GM18502 (cell line): ENCODE data around the gene TBC1D14.

ENCODE experiments used
- ATAC-seq: cut with Tn5 transposase; IDR thresholded peaks from one replicate; pipeline ENCODE4 v1.9.1; 2021; ENCODE audit warnings: mild to moderate bottlenecking; ENCODE audit not compliant: unreplicated experiment, poor library complexity

Gene TBC1D14

DNA sequence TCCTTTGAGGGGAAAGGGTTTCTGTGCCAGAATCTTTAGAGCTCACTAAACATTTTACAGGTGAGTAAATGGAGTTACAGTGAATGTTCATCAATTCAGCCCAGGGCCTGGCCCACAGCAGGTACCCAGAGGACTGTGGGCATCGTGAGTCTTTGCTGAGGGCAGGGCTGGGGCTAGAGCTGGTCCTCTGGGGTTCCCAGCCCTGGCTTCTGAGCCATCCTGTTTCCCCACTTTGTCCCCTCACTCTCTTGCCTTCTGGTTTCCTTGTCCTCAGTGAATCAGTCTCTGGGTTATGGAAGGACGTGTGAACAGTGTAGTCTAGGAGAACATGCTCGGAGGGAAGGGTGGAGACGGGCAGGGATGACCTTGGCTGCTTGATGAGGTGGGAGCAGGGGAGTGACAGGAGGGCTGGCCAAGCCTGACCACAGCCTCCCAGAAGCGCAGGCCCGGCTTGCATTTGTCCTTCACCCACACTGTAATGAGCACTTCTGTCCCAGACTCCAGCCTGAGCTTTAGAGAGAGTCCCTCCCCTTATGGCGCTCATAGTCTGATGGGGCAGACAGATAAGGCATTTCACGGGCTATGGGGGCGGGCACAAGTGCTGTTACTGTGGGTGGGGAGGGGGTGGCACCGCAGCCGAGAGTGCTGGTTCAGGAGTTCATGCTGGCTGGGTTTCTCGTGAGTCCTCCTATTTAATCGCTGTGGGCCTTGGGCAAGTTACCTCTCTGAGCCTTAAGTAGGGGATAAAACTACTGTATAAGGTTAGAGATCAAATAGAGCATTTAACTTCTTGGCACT, 17.3 kb downstream of the TBC1D14 start:
- no peak for ATAC-seq

DNA sequence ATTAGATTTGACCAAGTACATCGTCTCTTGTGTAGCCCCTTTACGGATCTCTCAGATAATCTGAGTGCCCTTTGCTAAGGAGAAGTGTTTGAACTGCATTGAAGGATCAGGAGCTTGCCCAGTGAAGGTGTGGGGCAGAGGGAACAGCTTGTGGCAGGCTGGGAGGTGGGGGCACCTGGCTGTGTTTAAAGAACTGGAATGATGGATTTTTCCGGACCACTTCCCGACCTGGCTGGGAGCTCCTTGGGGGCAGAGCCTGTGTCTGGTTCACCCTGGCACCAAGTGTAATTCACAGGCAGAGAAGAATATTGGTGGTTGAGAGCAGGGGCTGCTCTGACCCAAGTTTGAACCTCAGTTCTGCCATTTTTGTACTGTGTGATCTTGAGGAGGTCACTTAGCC, 18.5 kb downstream of the TBC1D14 start:
- ATAC-seq = no peak

DNA sequence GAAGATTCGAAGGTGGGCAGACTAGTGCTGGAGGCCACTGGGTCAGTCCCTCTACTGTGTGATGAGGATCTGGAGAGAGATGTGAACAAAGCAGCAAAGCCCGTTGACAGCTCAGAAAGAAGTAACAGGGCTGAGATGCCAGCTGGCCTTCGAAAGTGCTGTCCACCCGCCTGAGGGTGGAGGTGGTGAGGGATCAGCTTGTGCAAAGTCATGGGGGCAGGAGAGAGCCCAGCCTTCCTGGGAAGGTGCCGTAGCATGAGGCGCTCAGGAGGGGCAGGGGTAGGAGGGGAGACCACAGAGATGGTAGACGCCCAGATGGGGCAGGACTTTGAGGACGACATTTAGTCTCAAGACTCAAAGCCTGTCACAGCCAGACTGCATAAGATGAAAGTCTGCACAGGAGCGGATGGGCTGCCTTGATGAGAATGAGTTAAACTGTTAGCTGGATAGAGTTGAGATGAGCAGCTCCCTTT, 19.7 kb downstream of the TBC1D14 start:
- no peak for ATAC-seq

DNA sequence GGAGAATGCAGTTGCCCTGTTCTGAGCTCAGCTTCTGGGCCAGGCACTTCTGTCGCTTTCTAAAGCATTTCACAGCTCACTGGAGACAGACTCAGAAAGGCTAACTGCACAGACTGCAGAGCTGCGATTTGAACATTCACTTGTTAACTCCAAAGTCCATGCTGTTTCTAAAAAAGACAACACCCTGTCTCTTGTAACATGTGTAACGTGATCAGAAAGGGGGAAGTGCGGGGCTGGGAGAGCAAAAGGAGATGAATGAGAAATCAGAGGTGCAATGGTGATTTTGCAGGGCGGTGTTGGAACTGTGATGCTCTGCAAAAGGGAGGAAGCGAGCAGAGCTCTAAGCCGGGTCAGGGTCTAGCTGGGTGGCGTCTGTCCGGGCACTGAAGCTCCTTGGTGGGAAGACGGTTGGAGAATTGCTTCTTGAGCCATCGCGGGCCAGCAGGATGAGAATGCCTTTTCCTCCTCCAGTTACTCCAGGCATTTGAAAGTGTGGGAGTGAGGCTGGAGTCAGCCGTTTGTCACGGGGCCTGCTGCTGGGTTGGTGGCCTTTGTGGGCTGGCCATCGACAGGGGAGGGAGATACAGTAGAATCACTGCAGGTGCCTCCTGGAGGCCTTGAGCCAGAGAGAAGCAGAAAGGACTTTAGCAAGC, 20.3 kb downstream of the TBC1D14 start:
- ATAC-seq = no peak

DNA sequence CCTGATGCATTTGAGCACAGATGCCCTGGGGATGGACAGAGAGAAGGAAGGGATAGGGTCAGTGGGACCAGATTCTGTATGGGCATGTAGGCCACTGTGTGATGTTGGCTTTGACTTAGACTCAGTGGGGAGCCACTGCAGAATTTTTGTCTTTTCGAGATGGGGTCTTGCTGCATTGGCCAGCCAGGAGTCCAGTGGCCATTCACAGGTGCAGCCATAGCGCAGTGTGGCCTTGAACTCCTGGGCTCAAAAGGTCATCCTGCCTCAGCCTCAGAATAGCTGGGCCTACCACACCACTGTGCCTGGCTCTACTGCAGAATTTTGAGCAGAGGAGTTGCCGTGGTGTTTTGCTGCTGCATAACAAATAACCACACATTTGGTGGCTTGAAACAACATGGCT, 22.8 kb downstream of the TBC1D14 start:
- ATAC-seq = no peak

- no peak for ATAC-seq
Measured at GRCh38 chr4:6932918-6933317, 23.3 kb downstream of the TBC1D14 start.

DNA sequence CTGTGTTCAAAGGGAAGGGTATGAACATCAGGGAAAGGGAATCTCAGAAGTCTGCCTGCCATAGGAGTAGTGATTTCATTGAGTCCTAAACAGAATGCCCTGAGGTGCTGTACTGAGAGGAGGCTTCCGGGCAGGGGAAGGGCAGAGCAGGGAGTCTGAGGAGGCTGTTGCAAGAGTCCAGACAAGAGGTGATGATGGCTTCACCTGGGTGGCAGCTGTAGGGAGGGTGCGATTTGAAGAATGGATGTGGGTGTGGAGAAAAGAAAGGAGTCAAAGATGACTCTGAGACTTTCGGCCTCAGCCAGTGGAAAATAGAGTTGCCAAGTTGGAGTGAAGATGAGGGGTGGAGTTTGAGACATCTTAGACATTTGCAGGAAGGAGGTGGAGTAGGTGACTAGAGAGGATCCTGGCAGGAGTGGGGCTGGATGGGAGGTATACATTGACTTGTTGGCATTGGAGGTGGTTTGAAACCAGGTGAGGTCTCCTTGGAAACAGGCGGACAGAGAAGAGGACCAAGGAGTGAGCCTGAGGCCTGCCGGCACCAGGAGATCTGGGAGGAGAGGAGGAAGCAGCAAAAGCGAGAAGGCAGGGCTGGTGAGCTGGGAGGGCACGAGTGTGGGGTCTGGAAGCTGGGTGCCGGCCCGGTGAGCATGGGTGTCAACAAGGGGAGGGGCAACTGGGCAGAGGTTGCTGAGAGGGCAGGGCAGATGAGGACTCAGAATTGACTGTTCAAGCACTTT, 24.2 kb downstream of the TBC1D14 start:
- ATAC-seq = no peak

GRCh38 chr4:6935965-6936364, 26.3 kb downstream of the TBC1D14 start:
- no peak for ATAC-seq

- no peak for ATAC-seq
Measured at GRCh38 chr4:6937201-6937600, 27.6 kb downstream of the TBC1D14 start.

DNA sequence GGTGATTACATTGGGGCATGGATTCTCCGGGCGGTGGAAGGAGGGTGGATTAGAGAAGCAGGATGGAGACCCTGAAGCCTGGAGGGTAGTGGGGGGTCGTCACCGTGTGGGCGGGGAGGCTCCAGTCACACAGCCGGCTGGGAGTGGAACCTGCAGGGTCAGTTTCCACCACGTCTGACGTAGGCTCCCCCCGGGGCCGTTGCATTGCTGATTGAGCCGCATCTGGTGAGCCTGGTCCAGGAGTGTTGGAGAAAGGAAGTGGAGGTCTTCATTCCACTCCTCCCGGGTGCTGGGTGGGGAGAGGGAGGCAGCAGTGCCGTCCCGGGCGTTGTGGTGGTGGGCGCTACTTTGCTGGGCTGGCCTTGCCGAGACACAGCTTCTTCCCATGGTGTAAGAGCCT, 28.1 kb downstream of the TBC1D14 start:
- no peak for ATAC-seq

DNA sequence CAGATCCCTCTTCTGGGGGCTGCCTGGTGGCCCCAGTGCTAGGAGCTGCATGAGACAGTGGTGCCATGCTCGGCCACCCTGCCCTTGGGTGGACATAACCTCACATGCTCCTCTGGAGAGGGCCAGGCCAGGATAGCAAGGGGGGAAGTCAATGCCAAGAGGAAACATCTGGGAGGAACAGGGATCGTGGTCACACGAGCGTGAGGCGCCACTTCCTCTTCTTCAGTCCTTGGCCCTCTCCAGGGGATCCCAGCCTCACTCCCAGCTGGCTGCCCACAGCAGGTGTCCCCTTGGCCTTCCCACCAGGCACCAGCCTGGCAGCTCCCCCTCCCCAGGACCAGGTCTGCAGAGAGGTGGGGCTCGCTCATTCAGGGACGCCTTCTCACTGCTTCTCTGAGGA, 28.6 kb downstream of the TBC1D14 start:
- ATAC-seq = no peak

GRCh38 chr4:6938647-6939271, 29.1 kb downstream of the TBC1D14 start:
- ATAC-seq = no peak

DNA sequence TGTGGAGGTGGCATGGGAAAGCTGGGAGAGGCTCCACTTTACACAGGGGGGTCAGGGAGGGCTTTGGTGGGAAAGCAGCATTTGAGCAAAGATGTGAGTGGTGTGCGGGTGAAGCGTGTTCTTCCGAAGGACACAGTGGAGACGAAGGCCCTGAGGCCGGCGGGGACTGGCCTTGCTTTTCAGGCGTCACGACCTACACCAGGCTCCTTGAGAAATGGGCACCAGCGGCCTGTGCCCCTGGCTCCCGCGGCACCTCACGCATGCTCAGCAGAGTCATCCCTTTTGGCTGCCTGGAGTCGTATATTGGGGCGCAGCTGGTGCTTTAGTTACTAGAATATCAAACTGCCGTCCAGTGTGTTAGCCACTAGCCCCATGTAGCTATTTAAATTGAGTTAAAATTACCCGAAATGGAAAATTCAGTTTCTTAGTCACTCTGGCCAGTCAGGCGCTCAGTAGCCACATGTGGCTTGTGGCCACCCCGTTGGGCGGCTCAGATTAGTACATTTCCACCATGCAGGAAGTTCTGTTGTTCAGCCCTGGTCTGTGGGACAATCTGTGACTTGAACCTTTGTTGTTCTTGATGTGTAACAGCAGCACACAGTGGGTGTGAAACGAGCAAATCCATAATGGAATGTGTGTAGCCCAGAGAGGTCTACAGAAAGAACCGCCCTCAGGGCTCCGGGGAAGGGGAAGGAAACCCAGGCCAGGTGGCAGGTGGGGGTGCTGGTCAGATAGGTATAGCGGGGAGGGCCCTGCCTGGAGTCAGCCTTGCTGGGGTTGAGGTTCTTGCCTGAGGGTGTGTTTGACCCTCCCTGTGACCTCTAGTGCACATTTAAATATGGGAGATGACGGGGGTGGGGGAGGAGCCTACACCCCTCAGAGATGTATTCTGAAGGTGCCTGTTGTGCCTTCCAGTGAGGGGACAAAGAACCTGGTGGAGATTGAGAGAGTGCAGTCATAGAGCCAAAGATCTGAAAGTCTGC, 30.4 kb downstream of the TBC1D14 start:
- no peak for ATAC-seq

DNA sequence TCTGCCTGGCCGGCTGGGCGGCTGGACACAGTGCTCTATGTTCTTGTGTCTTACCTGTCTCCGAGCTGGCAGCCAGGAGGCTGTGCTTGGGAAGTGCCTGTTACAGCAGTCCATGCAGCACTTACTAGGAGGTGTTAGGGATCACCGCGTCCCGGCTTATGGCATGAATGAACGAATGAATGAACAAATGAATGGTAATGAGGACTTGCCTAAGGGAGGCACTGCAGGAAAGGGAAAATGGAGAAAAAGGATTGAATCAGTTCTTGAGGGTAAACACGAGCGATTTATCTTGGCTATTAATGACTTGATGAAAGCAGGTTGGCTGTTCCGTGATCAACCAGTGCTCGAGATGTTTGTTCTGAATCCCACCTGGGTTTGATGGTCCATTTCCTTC, 31.1 kb downstream of the TBC1D14 start:
- ATAC-seq = no peak

DNA sequence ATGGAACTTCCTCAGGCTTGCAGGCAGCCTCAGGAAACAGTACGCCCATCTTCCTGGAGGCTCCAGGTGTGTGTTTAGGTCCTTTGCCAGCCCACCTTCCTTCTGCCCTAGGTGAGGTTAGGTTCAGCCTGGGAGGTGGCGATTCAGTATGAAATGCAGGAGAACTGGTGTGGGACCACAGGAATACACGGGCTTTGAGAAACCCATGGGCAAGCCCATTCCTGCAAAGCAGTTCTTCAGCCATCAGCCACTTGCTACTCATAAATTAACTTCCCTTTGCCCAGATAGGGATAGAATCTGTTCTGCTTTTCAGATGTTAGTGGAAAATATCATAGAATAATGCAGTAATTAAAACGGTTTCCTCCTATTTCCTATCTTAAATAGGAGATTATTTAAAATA, 32.2 kb downstream of the TBC1D14 start:
- ATAC-seq = peak; percentile 21

DNA sequence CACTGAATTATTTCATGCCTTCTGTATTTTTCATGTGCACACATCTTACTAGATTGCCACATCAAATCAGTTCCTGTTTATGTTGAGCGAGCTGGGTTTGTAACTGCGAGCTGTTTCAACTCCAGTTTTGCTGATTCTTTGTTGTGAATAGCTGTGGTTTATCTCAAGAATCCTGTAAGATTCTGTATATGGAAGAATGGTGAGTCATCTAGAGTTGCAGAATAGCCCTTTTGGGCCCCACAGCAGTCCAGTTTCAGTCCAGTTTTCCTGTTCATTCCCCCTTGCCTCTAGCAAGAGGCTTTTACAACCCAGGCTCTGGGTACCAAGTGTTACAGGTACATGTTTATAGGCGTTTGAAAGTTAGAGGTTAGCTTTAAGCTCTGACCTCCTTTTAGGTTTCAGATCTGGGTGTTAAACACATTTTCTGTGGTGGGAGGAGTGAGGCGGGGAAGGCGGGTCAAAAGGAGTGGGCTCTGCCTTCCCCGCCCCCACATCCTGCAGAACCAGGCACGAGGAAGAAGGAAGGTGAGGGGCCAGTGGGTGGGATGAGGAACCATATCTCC, 32.7 kb downstream of the TBC1D14 start:
- ATAC-seq = peak; percentile 84

DNA sequence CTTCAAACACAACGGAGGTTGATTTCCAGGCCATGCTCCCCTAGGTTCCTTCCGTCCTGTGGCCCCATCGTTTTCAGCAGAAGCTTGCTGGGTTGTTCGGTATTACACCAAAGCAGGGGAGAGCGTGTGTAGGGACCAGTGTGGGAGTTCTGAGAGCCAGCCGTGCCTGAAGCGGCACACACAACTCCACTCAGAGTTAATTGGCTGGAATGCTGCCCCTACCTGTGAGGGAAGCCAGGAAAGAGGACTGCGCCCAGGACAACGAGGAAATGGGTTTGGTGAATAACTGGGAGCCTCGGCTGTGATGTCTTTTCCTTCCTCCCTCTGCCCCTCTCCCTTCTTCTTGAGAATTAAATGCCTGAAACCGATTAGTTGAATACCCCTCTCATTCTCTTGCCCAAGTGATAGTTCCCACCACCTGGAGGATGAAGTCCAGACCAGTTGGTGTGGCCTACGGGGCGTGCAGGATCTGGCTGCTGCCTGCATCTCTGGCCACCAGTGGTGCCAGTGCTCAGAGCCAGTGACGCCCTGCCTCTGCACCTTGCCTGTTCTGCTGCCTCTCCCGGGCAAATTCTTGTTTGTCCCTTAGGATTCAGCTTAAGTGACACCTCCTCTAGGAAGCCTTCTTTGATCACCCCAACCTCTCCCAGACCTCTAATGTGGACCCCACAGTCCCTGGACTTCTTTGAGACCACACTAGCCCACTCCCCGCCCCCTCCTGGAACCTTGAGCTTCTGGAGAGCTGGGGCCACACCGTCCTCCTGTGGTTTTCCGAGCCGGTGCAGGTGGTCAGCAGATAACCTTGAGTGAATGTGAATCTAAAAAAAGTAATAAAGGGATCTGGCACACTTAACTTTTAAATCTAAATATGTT, 33.6 kb downstream of the TBC1D14 start:
- no peak for ATAC-seq

DNA sequence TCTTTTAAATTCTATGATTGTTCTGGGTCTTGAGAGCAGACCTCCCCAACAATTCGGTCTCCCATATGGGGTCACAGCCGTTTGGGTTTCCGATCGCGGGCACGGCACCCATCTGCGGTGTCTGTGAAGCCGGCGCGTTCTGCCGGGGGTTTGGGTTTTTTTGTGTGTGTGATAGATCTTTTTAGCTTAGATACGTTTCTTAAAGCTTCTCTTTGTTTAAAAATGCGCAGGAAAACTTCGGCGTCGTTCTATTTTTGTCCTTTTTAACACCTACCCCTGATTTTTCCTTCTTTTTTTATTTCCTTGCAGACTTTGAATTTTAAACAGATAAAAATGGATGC, 34.2 kb downstream of the TBC1D14 start:
- no peak for ATAC-seq
